ENCODE data around the gene PID1.

Gene PID1

DNA sequence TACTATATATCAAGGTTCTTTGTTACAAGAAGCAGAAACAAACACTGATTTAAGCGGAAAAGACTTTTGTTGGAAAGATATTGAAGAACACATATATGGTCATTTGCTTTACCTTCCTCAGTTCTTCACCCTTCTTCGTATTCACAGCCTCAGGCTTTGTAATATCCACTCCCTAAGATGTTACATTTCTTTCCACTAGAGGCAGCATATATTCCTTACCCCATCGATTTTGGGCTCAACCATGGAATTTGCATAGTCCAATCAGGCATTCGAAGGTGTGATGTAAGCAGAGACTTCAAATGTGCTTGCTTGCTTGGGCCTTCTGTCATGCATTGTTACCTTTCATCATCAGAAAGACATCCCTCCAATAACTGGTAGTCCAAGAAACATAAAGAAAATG lies 287.4 kb downstream of the PID1 start:
- no peaks in the 10 kb centered on the region for H3K36me3 ChIP-seq (ENCODE audit: insufficient read depth)
- no peaks in the 10 kb centered on the region for H3K4me1 ChIP-seq (ENCODE audit: low read depth, poor library complexity, severe bottlenecking)
- no peaks in the 10 kb centered on the region for H4K20me1 ChIP-seq (ENCODE audit: insufficient read depth)
- no peak overlapping the region for H2AFZ ChIP-seq (ENCODE audit: low read depth)
- no peaks in the 10 kb centered on the region for H3K79me2 ChIP-seq (ENCODE audit: insufficient read depth, low read depth)
- H3K27me3 ChIP-seq (ENCODE audit: insufficient read depth, low read depth): no peaks in the 10 kb centered on the region
- no peak overlapping the region for H3K27ac ChIP-seq
- no peak overlapping the region for H3K4me2 ChIP-seq
- H3K4me3 ChIP-seq (IDR thresholded peaks at IDR 0.05; ENCODE audit: insufficient read depth, low read depth, low read length): no peak overlapping the region
- TF ChIP-seq CTCF (conservative IDR thresholded peaks at IDR 0.05; ENCODE audit: low read depth, low read length): no peak
- no peak overlapping the region for H3K9ac ChIP-seq

DNA sequence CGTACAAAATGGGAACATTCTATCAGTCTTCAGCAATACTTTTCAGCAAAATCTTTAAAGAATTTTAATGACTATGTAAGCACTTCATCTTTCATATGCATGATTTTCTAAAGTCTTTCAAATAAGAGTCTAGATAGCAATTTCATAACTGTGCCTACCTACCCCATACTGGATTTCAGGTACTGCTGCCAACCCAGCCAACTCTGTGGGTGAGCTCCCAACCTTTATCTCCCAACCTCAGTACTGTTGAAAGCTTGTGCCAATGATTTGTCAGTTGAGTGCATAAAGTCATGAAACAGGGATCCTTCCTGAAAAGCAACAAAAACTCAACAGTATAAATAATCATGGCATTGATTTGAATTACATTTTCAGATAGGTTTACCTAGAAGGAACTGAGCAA lies 296.9 kb downstream of the PID1 start:
- no peaks in the 10 kb centered on the region for H3K36me3 ChIP-seq (ENCODE audit: insufficient read depth)
- no peaks in the 10 kb centered on the region for H3K79me2 ChIP-seq (ENCODE audit: insufficient read depth, low read depth)
- TF ChIP-seq CTCF (conservative IDR thresholded peaks at IDR 0.05; ENCODE audit: low read depth, low read length): no peak
- no peaks in the 10 kb centered on the region for H3K4me1 ChIP-seq (ENCODE audit: low read depth, poor library complexity, severe bottlenecking)
- no peak overlapping the region for H3K4me2 ChIP-seq
- no peaks in the 10 kb centered on the region for H3K27me3 ChIP-seq (ENCODE audit: insufficient read depth, low read depth)
- no peak overlapping the region for H3K27ac ChIP-seq
- no peaks in the 10 kb centered on the region for H4K20me1 ChIP-seq (ENCODE audit: insufficient read depth)
- no peak overlapping the region for H3K9ac ChIP-seq
- no peak overlapping the region for H3K4me3 ChIP-seq (IDR thresholded peaks at IDR 0.05; ENCODE audit: insufficient read depth, low read depth, low read length)
- no peak overlapping the region for H2AFZ ChIP-seq (ENCODE audit: low read depth)
